ENCODE measurements around the gene YJEFN3. TPM values are rescaled to one million over a fixed set of nuclear protein-coding genes. Genes with fewer than 3 reads are reported as not detected.

Gene YJEFN3
- total RNA-seq, 4 donors from 2014 or later = 1.1 to 12.0 (median 1.7) TPM

DNA sequence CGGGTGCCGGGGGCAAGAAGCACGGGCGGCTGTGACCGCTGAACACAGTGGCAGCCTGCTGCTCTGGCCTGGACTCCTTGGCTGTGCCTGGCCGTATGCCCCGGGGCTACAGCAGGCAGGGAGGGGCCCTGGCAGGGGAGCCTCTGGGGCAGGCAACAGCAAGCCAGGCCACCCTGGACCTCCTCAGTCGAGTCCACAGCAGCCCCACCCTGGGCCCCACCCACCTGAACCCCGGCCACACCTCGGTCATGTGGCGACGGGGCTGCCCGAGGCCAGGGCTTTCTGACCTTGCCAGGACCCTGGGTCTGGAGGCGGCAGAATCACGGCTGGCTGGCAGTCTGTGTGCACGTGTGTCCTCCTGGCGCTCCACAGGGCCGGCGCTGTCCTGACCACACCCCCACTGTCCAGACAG lies 18.0 kb downstream of the YJEFN3 start:
- DNase-seq (ENCODE audit: low spot score in 2 of 2) = no peak
- Histone ChIP-seq H3K4me1 (peaks cover 10% of the 10 kb centered on the region), H3K36me3 (no peaks in the 10 kb centered on the region), H3K4me3 (no peak overlapping the region), H3K27me3 (peaks cover 45% of the 10 kb centered on the region), H3K27ac (no peak overlapping the region), H3K9me3 (no peaks in the 10 kb centered on the region)
- TF ChIP-seq EP300 (IDR thresholded peaks at IDR 0.05) = no peak
- TF ChIP-seq POLR2A (IDR thresholded peaks at IDR 0.05) = no peak
- TF ChIP-seq POLR2AphosphoS5 (IDR thresholded peaks at IDR 0.05) = no peak
- no peak for TF ChIP-seq CTCF (IDR thresholded peaks at IDR 0.05)
- WGBS = no CpG with 5 or more reads among the region's 19 CpGs

DNA sequence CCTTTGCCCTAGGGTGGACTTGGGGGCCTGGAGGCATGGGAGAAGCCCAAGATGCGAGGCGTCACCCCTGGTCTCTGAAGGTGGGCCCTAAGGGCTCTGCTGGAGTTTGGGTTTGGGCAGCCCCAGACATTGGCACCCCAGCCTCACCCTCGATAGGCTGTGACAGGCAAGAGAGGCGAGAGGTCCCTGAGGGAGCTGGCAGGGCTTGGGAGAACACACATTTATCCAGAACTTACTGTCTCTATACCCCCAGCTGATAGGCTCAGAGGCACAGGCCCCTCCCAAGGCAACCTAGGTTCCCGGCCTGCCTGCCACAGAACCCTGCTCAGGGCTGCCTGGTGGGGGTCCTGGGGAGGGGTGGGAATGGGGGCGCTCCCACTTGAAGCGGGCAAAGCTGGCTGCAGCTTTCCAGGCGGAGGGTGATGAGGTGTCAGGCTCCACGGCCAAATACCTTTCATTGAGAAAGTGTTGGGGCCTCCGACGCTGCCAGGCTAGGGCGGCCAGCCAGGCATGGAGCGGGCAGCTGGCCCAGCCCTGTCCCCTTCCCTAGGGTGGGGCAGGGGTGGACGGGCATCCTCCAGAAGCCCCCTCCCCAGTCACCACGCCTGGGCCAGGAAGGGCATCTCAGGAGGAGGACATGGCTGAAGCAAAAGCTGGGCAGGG lies 19.1 kb downstream of the YJEFN3 start:
- H3K4me1 ChIP-seq = peaks cover 10% of the 10 kb centered on the region
- TF ChIP-seq CTCF (IDR thresholded peaks at IDR 0.05) (no peak), POLR2A (IDR thresholded peaks at IDR 0.05) (no peak), POLR2AphosphoS5 (IDR thresholded peaks at IDR 0.05) (no peak), EP300 (IDR thresholded peaks at IDR 0.05) (no peak)
- 46% methylated on average over 3 of the region's 15 CpGs for WGBS
- DNase-seq (ENCODE audit: low spot score in 2 of 2) = no peak
- H3K27me3 ChIP-seq = peaks cover 45% of the 10 kb centered on the region
- H3K4me3 ChIP-seq = no peak overlapping the region
- no peaks in the 10 kb centered on the region for H3K36me3 ChIP-seq
- no peaks in the 10 kb centered on the region for H3K9me3 ChIP-seq
- no peak overlapping the region for H3K27ac ChIP-seq

DNA sequence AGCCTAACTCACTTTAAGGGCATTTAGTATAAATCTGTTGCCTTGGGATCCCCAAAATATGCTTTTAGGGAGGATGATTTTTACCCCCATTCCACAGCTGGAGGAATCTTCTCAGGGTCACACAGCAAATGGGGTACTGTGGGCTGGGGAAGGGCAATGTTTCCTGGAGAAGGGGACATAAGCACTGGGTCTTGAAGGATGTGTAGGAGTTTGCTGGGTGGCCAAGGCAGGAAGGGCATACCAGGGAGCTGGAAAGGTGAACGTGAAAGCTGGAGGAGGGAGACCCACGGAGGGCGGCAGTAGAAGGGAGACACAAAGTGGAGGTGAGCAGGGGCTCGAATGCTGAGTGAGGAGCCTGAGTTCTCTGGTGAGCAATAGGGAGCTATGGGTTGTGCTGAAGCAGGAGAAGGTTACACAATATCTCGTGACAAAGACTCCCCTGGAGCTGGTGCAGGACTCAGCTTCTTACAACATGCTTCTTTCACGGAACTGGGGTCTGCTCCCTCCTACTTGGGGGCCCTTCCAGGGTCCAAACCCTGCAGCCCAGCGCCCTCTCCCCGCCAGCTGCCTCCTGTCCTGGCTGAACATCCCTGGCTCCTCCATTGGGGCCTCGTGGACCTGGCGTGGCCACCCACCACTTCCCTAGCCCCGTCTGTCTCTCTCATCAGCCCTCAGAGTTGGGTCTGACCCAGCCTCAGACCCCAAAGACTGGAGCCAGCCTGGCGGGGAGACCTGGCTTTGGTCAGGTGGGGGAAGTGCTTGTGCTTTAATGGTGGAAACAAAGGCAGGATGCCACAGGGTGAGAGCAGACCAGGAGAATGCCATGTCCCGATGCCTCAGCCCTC lies 20.4 kb downstream of the YJEFN3 start:
- no peaks in the 10 kb centered on the region for H3K9me3 ChIP-seq
- TF ChIP-seq POLR2AphosphoS5 (IDR thresholded peaks at IDR 0.05) (no peak), POLR2A (IDR thresholded peaks at IDR 0.05) (no peak), EP300 (IDR thresholded peaks at IDR 0.05) (no peak), CTCF (IDR thresholded peaks at IDR 0.05) (no peak)
- H3K27me3 ChIP-seq = peaks cover 45% of the 10 kb centered on the region
- H3K4me3 ChIP-seq = no peak overlapping the region
- DNase-seq (ENCODE audit: low spot score in 2 of 2) = no peak
- H3K4me1 ChIP-seq = peaks cover 10% of the 10 kb centered on the region
- 61% methylated on average over 11 of the region's 13 CpGs for WGBS
- no peak overlapping the region for H3K27ac ChIP-seq
- no peaks in the 10 kb centered on the region for H3K36me3 ChIP-seq

GRCh38 chr19:19549804-19550464 lies 21.2 kb downstream of the YJEFN3 start:
- peaks cover 10% of the 10 kb centered on the region for H3K4me1 ChIP-seq
- no peak overlapping the region for H3K27ac ChIP-seq
- no peaks in the 10 kb centered on the region for H3K9me3 ChIP-seq
- H3K27me3 ChIP-seq = peaks cover 39% of the 10 kb centered on the region
- H3K36me3 ChIP-seq = no peaks in the 10 kb centered on the region
- 49% methylated on average over 17 of the region's 23 CpGs for WGBS
- TF ChIP-seq CTCF (IDR thresholded peaks at IDR 0.05) (no peak), POLR2A (IDR thresholded peaks at IDR 0.05) (no peak), POLR2AphosphoS5 (IDR thresholded peaks at IDR 0.05) (no peak), EP300 (IDR thresholded peaks at IDR 0.05) (no peak)
- H3K4me3 ChIP-seq = no peak overlapping the region
- no peak for DNase-seq (ENCODE audit: low spot score in 2 of 2)

DNA sequence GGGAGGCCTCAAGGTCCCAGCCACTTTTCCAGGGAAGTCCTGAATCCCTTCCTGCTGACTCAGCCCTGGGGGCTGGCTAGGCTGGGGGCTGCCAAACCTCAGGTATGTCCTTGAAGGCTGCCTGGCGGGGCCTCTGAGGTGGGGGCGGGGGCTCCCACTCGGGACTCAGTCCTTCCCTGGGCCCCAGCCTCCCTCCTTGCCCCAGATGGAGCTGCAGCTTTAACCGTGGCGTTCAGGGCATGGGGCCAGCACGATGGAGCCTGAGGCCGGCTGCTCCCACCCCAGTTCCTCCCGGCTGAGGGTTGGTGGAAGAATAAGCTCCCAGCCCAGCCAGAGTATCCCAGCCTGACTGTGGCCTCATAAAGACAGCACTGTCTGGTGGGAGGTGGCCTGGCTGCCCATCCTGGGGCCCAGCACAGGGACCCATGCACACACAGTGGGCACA lies 21.8 kb downstream of the YJEFN3 start:
- Histone ChIP-seq H3K36me3 (no peaks in the 10 kb centered on the region), H3K9me3 (no peaks in the 10 kb centered on the region), H3K4me3 (no peak overlapping the region), H3K4me1 (peaks cover 10% of the 10 kb centered on the region), H3K27me3 (peaks cover 39% of the 10 kb centered on the region), H3K27ac (no peak overlapping the region)
- no CpG with 5 or more reads among the region's 8 CpGs for WGBS
- DNase-seq (ENCODE audit: low spot score in 2 of 2) = no peak
- TF ChIP-seq POLR2AphosphoS5 (IDR thresholded peaks at IDR 0.05) (no peak), EP300 (IDR thresholded peaks at IDR 0.05) (no peak), CTCF (IDR thresholded peaks at IDR 0.05) (no peak), POLR2A (IDR thresholded peaks at IDR 0.05) (no peak)
